ENCODE measurements around the gene C1QTNF12.

The C1QTNF12 gene

DNA sequence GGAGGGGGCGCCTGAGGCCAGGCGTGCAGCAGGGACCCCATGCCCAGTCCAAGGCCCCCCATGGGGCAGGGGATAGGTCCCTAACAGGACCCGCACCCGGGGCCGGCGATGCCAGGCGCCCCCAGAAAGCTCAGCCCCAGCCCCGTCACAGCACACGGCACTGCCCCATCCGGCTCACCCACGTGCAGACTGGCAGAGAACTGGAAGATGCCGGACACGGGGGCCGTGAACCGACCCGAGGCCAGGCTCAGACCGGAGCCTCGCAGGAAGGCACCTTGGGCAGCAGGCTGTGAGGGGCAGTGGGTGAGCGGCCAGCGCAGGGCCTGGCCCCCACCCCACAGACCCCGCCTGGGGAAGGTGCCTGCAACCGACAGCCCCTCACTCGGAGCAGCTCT lies 3.3 kb downstream of the C1QTNF12 start:
- Mint-ChIP-seq H3K36me3 (ENCODE audit: low read depth) (no peaks in the 10 kb centered on the region), H3K9me3 (no peaks in the 10 kb centered on the region), H3K27me3 (ENCODE audit: low read depth) (no peaks in the 10 kb centered on the region), H3K4me3 (no peak overlapping the region), H3K4me1 (ENCODE audit: low read depth) (no peaks in the 10 kb centered on the region), H3K27ac (no peak overlapping the region)

- Mint-ChIP-seq H3K4me1 (ENCODE audit: low read depth) (no peaks in the 10 kb centered on the region), H3K27ac (no peak overlapping the region), H3K27me3 (ENCODE audit: low read depth) (no peaks in the 10 kb centered on the region), H3K4me3 (no peak overlapping the region), H3K9me3 (no peaks in the 10 kb centered on the region), H3K36me3 (ENCODE audit: low read depth) (no peaks in the 10 kb centered on the region)
Observed at GRCh38 chr1:1242461-1243265, 3.9 kb downstream of the C1QTNF12 start.

DNA sequence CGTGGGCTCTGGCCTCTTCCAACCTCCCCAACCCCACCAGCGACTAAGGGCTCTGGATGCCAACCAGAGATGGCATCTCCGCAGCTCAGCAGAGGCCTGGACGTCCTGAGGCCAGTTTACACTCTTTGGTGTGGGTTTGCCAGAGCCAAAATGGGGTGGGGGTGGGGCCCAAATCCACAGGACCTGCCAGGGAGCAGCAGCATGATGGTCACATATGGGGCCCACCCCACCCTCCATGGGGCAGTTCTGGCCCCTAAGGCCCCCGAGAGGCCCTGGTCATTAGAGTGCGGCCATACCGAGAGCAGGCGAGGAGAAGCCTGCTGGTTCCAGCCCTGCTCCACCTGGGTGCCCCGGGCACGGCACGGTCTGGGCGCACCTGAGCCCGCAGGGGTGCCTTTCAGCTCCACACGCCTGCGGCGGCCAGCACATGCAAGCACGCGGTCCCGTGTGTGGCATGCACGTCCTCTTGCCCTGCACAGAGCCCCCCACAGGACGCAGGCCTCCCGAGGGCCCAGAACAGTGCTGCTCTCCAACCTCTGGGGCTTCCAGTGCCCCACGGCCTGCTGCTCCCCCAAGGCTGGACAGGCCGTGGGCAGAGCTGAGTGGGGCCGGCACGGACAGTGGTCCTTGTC lies 4.8 kb downstream of the C1QTNF12 start:
- Mint-ChIP-seq H3K27me3 (ENCODE audit: low read depth) (no peaks in the 10 kb centered on the region), H3K9me3 (no peaks in the 10 kb centered on the region), H3K27ac (no peak overlapping the region), H3K36me3 (ENCODE audit: low read depth) (no peaks in the 10 kb centered on the region), H3K4me3 (no peak overlapping the region), H3K4me1 (ENCODE audit: low read depth) (no peaks in the 10 kb centered on the region)

- Mint-ChIP-seq H3K27me3 (ENCODE audit: low read depth) (no peaks in the 10 kb centered on the region), H3K27ac (no peak overlapping the region), H3K36me3 (ENCODE audit: low read depth) (no peaks in the 10 kb centered on the region), H3K4me3 (no peak overlapping the region), H3K4me1 (ENCODE audit: low read depth) (no peaks in the 10 kb centered on the region), H3K9me3 (no peaks in the 10 kb centered on the region)
Observed at GRCh38 chr1:1240822-1241587, 5.5 kb downstream of the C1QTNF12 start.

- no peaks in the 10 kb centered on the region for H3K36me3 Mint-ChIP-seq (ENCODE audit: low read depth)
Observed at GRCh38 chr1:1240348-1240732, 6.2 kb downstream of the C1QTNF12 start.

GRCh38 chr1:1239614-1240347 lies 6.7 kb downstream of the C1QTNF12 start:
- Mint-ChIP-seq H3K9me3 (no peaks in the 10 kb centered on the region), H3K4me3 (no peak overlapping the region), H3K27me3 (ENCODE audit: low read depth) (no peaks in the 10 kb centered on the region), H3K36me3 (ENCODE audit: low read depth) (peaks cover under 1% of the 10 kb centered on the region), H3K27ac (no peak overlapping the region), H3K4me1 (ENCODE audit: low read depth) (no peaks in the 10 kb centered on the region)

More at GRCh38 chr1:1240348-1240732, 6.2 kb downstream of the C1QTNF12 start:
- Mint-ChIP-seq H3K27me3 (ENCODE audit: low read depth) (no peaks in the 10 kb centered on the region), H3K9me3 (no peaks in the 10 kb centered on the region), H3K4me3 (no peak overlapping the region), H3K4me1 (ENCODE audit: low read depth) (no peaks in the 10 kb centered on the region), H3K27ac (no peak overlapping the region)

- Mint-ChIP-seq H3K36me3 (ENCODE audit: low read depth) (peaks cover 5% of the 10 kb centered on the region), H3K4me3 (no peak overlapping the region), H3K9me3 (no peaks in the 10 kb centered on the region), H3K4me1 (ENCODE audit: low read depth) (no peaks in the 10 kb centered on the region), H3K27ac (no peak overlapping the region), H3K27me3 (ENCODE audit: low read depth) (no peaks in the 10 kb centered on the region)
Observed at GRCh38 chr1:1239227-1239613, 7.3 kb downstream of the C1QTNF12 start.

DNA sequence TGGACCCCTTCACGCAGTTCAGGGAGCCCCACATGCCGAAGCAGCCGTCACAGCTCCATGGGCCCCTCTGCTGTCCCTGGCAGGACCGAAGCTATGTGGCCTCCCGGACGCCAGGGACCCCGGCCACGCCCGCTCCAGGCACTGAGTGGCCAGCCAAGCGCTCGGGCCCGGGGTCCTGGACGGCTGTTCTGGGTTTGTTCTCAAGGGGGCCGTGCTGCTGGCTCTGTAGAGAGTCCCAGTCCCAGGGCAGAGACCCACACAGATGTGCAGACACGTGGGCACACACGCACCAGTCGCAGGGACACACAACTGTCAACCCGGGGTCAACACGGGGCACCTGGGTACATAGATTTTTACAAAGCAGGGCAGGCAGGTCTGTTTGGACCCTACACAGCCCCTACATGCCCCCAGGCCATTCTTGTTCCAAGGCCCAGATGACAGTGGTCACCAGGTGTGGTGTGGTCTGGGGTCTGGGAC lies 7.8 kb downstream of the C1QTNF12 start:
- H3K27me3 Mint-ChIP-seq (ENCODE audit: low read depth) = no peaks in the 10 kb centered on the region
- no peaks in the 10 kb centered on the region for H3K9me3 Mint-ChIP-seq
- H3K4me3 Mint-ChIP-seq = no peak overlapping the region
- peaks cover 8% of the 10 kb centered on the region for H3K36me3 Mint-ChIP-seq (ENCODE audit: low read depth)
- peaks cover 2% of the 10 kb centered on the region for H3K4me1 Mint-ChIP-seq (ENCODE audit: low read depth)
- no peak overlapping the region for H3K27ac Mint-ChIP-seq

DNA sequence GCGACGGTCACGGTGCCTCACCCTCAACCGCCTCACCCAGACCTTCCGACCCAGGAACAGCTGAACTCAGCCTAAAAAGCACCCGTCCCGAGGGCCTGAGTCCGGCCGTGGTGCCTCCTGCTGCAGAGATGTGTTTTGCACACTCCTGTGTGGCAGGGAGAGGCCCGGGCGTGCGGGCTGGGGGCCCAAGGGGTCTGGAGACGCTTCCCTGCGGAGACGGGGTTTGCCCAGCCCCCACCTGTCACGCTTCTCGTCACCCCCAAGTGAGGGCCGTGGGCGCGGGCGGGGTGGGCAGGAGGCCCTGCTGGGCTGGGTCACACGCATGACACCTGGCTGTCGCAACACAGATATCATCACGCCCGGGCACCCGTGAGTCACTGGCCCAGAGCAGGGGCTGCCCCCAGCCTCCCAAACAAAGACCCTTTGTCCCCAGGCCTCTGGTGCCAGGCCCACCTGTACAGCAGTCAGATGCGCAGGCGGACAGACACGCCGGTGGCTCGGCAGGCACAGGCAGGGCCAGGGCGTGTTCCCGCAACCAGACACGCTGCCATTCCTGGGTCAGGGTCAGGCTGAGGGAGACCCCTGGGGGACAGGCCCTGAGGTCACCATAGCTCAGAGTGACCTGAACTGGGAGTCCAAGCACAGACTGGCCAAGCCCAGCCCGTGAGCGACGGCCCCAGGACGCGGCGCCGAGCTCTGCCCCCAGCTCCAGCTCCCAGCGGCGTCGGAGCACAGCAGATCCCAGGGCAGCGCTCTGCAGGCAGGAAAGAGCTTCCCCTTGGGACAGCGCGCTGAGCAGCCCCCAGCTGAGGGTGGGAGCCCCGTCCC lies 8.4 kb downstream of the C1QTNF12 start:
- Mint-ChIP-seq H3K9me3 (no peaks in the 10 kb centered on the region), H3K4me3 (no peak overlapping the region), H3K36me3 (ENCODE audit: low read depth) (peaks cover 12% of the 10 kb centered on the region), H3K27me3 (ENCODE audit: low read depth) (no peaks in the 10 kb centered on the region), H3K27ac (no peak overlapping the region), H3K4me1 (ENCODE audit: low read depth) (peaks cover 6% of the 10 kb centered on the region)

GRCh38 chr1:1236945-1237873 lies 9.3 kb downstream of the C1QTNF12 start:
- peaks cover 6% of the 10 kb centered on the region for H3K4me1 Mint-ChIP-seq (ENCODE audit: low read depth)
- H3K27ac Mint-ChIP-seq = no peak overlapping the region
- H3K36me3 Mint-ChIP-seq (ENCODE audit: low read depth) = peaks cover 12% of the 10 kb centered on the region
- no peaks in the 10 kb centered on the region for H3K9me3 Mint-ChIP-seq
- no peaks in the 10 kb centered on the region for H3K27me3 Mint-ChIP-seq (ENCODE audit: low read depth)
- no peak overlapping the region for H3K4me3 Mint-ChIP-seq

- Mint-ChIP-seq H3K27ac (no peak overlapping the region), H3K4me3 (no peak overlapping the region), H3K4me1 (ENCODE audit: low read depth) (peaks cover 6% of the 10 kb centered on the region), H3K27me3 (ENCODE audit: low read depth) (no peaks in the 10 kb centered on the region), H3K9me3 (no peaks in the 10 kb centered on the region), H3K36me3 (ENCODE audit: low read depth) (peaks cover 12% of the 10 kb centered on the region)
Observed at GRCh38 chr1:1236176-1236763, 10.3 kb downstream of the C1QTNF12 start.

DNA sequence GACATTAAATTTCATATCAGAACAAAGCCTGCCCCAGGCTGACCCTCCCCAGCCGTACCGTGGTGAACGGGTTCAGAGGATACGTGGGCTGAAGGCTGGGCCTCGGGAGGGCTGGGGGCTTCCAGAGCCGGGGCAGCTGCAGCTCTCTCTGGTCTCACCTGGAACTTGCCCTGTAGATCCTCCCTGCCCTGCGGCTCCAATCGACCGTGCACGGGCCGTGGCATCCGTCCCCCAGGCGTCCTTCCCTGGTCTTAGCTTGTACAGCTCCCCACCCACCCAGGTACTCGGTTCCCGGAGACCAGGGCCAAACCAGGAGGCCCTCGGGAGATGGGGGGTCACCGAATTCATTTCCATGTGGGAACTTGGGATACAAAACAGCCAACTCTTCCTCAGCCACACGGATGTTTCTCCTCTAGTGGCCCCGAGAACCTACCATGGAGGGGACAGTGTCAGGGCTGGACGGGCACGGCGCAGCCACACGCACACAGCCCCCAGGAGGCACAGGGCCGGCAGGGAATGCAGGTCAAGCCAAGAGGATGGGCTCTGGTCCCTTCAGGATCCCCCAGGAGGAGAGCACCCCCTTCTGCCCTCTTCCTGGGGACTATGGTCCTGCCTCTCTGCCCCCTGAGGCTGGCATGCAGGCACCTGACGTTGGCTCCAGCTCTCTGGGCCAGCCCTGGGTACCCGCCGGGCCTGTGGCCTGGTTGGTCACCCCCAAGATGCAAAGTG lies 11.3 kb downstream of the C1QTNF12 start:
- Mint-ChIP-seq H3K9me3 (no peaks in the 10 kb centered on the region), H3K36me3 (ENCODE audit: low read depth) (peaks cover 16% of the 10 kb centered on the region), H3K4me3 (no peak overlapping the region), H3K27ac (no peak overlapping the region), H3K4me1 (ENCODE audit: low read depth) (peaks cover 13% of the 10 kb centered on the region), H3K27me3 (ENCODE audit: low read depth) (no peaks in the 10 kb centered on the region)
